ENCODE measurements around the gene DDX55. TPM values are rescaled to one million over a fixed set of nuclear protein-coding genes. Genes with fewer than 3 reads are reported as not detected.

DDX55 gene
- total RNA-seq, 1 donor from 2014 or later = 42.8 TPM

- Mint-ChIP-seq H3K36me3 (ENCODE audit: low read depth) (peaks cover 5% of the 10 kb centered on the region), H3K9me3 (no peaks in the 10 kb centered on the region), H3K27ac (ENCODE audit: unreplicated experiment) (no peak overlapping the region), H3K4me3 (no peak overlapping the region), H3K27me3 (ENCODE audit: low read depth) (no peaks in the 10 kb centered on the region), H3K4me1 (peaks cover 15% of the 10 kb centered on the region)
- DNase-seq (ENCODE audit: low read depth, low spot score) = no peak
- TF ChIP-seq, protein P1, sequence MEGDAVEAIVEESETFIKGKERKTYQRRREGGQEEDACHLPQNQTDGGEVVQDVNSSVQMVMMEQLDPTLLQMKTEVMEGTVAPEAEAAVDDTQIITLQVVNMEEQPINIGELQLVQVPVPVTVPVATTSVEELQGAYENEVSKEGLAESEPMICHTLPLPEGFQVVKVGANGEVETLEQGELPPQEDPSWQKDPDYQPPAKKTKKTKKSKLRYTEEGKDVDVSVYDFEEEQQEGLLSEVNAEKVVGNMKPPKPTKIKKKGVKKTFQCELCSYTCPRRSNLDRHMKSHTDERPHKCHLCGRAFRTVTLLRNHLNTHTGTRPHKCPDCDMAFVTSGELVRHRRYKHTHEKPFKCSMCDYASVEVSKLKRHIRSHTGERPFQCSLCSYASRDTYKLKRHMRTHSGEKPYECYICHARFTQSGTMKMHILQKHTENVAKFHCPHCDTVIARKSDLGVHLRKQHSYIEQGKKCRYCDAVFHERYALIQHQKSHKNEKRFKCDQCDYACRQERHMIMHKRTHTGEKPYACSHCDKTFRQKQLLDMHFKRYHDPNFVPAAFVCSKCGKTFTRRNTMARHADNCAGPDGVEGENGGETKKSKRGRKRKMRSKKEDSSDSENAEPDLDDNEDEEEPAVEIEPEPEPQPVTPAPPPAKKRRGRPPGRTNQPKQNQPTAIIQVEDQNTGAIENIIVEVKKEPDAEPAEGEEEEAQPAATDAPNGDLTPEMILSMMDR (conservative IDR thresholded peaks at IDR 0.05) = no peak
These were observed 65.9 kb downstream of the DDX55 start for GRCh38 chr12:123667771-123668170.

Other genes with a start within 250 kb of the DDX55 start
- 43.2 and 44.8 TPM in 2 replicates for gene SBNO1, start 237.3 kb upstream of the DDX55 start, total RNA-seq
- 55.1 and 57.5 TPM in 2 replicates for gene KMT5A, start 218.0 kb upstream of the DDX55 start, total RNA-seq
- 1.6 and 1.9 TPM in 2 replicates for gene RILPL2, start 165.4 kb upstream of the DDX55 start, total RNA-seq
- gene SNRNP35, start 144.0 kb upstream of the DDX55 start, total RNA-seq = 21.3 and 25.1 TPM in 2 replicates
- 23.5 and 24.9 TPM in 2 replicates for gene RILPL1, start 68.4 kb upstream of the DDX55 start, total RNA-seq
- 161 and 182 TPM in 2 replicates for gene TMED2, start 17.5 kb upstream of the DDX55 start, total RNA-seq
- gene EIF2B1, start 31.6 kb downstream of the DDX55 start, total RNA-seq = 57.8 and 63.8 TPM in 2 replicates
- 33.1 and 37.0 TPM in 2 replicates for gene GTF2H3, start 31.7 kb downstream of the DDX55 start, total RNA-seq
- gene TCTN2, start 69.0 kb downstream of the DDX55 start, total RNA-seq = 21.0 and 23.1 TPM in 2 replicates
- 58.9 and 59.6 TPM in 2 replicates for gene ATP6V0A2, start 110.3 kb downstream of the DDX55 start, total RNA-seq
- 1.1 and 2.0 TPM in 2 replicates for gene DNAH10, start 160.2 kb downstream of the DDX55 start, total RNA-seq

All from neural crest cell (in vitro differentiated cells).